Colon (tissue), 2 donors: ENCODE data around the gene OXCT1.
"Not testable (repeated sequence)": the region's sequence is repeated elsewhere in the genome, so short reads cannot be mapped to it uniquely, and the experiment has no call there.

Source experiments
- FAIRE-seq: peaks from 2 replicates; lab custom pipeline; 2012; peaks lifted over from hg19 to GRCh38; lab: Jason Lieb, UNC
- donor health status: control.
- donor health status: control.

The OXCT1 gene

GRCh38 chr5:41772056-41772455 lies 98.2 kb downstream of the OXCT1 start:
- FAIRE-seq, result no peak

DNA sequence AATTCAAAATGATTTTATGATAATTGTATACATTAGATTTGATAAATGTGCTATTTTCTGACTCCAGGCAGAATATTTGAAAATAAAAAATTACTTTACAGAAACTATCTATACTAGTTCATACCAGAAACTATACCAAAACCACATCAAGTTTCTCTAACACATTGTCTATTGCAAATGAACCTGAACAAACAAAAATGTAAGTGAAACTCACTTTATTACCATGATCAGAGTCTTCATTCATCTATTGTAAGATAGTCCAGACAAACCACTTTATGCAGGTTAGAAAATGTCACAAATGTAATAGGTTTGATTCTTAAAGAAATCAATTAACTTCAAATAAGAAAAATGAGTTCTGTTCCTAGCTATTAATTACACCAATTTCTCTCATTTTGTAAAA lies 99.4 kb downstream of the OXCT1 start:
- peak; percentile 24 for FAIRE-seq

DNA sequence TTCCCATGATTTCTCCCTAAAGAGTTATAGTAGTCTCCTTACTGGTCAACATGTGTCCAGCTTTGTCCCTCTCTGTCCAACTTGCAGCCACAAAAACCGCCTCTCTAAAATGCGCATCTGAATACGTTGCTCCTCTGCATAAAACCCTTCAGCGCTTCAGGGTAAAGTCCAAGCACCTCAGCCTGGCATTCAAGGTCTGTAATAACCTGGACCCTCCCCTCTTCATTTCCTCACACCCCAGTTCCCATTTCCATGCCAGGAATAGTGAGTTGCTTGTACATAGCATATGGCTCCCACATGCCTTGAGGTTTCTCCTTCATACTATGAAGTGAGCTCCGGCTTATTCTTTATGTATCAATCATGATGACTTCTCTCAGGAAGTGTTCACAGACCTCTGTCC lies 101.5 kb downstream of the OXCT1 start:
- FAIRE-seq, result no peak

GRCh38 chr5:41764650-41765049 lies 105.6 kb downstream of the OXCT1 start:
- no peak for FAIRE-seq

DNA sequence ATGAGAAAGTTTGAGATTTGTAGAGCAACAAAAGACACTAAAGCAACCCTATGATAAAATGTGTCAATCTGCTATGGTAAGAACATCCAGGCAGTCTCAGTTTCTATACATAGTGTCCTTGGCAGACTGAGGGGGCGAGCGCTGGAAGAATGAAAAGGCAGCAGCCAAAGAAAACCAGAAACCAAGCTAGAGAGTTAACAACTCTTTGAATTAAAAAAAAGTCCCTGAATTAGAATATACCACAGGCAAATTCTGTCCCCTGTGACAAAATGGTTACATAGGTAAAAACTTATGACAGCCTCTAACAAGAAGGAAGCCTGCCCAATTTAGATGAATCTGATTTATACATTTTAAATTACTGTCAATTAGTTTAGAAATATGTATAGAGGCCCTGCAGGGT lies 106.7 kb downstream of the OXCT1 start:
- no peak for FAIRE-seq

DNA sequence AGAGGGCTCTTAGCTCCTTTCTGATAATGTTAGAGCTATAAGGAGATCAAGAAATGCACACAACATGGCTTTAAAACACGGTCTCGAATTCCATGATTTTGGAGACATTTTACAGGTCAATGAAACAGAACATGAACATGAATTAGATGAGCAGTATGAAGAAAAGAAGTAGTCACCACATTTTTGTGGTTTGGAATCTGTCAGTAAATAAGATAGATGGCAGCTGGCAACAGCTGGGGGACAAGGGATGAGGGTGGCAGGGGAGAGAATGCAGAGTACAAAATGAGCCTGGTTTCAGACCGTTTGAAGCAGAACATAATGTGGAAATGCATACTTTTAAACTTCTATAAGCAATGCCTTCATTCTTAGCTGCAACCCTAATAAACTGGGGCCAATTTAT lies 107.1 kb downstream of the OXCT1 start:
- FAIRE-seq, result no peak

GRCh38 chr5:41762426-41762825 lies 107.8 kb downstream of the OXCT1 start:
- no peak for FAIRE-seq

GRCh38 chr5:41761663-41762062 lies 108.6 kb downstream of the OXCT1 start:
- no peak for FAIRE-seq

DNA sequence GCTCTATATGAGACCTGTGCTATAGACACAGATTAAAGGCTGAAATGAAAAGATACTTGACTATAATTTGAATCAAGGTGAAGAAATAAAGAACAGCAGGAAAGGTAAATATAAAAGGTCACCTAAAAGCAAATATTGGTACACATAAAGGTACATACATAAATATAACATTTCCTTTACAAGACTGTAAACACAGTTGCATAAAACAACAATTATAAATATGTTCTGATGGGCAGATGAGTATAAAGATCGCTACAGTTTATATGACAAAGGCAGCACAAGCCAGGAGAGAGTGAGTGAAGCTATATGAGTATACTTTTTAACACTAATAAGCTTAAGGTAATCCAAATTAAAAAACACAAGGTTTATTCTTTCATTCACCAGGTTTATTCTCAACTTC lies 114.5 kb downstream of the OXCT1 start:
- no peak for FAIRE-seq

- FAIRE-seq, result no peak
Observed at GRCh38 chr5:41754857-41755256, 115.4 kb downstream of the OXCT1 start.

DNA sequence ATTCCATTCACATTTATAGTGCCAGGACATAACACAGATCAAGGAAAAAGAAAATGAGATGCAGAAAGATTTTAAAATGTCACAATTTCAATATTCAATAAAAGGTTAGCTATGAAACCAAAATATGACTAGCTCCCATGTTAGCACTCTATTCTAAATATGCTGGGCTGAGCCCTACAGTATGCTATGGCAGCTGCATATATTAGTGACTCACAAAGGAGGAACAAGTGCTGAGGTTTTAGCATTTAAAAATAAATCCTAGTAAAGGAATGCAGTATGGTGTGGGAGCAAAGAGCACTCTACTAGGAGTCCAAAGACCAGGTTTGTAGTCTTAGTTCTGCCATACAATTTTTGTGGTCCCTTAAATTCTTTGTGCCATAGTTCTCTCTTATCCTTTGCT lies 118.4 kb downstream of the OXCT1 start:
- no peak for FAIRE-seq

- FAIRE-seq, result no peak
Observed at GRCh38 chr5:41748631-41749030, 121.6 kb downstream of the OXCT1 start.

DNA sequence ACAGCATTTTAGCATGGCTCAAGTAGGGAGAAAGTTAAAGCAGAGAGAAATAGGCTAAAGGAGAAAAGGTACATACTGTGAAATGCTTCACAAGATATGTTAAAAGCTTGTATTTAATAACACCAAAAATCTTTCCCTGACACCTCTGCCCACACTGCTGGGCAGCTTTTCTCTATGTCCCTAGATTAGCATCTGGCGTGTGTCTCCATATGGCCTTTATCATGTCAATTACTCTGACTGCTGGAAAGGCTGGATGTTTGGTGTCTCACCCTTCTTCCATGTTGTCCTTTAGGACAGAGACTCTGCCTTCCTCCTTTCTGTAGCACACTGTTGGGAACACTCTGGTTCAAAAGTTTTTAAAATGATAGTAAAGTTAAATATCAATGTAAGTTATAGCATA lies 122.5 kb downstream of the OXCT1 start:
- no peak for FAIRE-seq

DNA sequence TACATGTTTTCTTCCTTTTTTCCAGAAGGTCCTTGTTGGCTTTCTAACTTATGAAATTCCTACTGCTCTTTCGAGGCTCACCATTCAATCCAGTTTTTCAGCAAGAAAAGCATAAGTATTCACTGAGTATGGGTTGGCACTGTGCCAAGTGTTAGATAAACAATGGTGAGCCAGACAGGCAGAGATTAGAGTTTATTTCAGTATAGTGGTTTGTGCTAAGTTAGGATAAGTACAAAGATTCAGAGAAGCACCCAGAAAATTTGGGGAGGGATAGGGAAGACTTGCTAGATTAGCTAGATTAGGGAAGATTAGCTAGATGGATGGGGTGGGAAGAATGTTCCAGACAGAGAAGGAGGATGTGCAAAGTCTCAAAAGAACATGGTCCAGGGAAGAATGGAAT lies 122.9 kb downstream of the OXCT1 start:
- no peak for FAIRE-seq

- FAIRE-seq, result not testable (repeated sequence)
Observed at GRCh38 chr5:41742608-41743007, 127.6 kb downstream of the OXCT1 start.

GRCh38 chr5:41738710-41739354 lies 131.4 kb downstream of the OXCT1 start:
- FAIRE-seq, result no peak

DNA sequence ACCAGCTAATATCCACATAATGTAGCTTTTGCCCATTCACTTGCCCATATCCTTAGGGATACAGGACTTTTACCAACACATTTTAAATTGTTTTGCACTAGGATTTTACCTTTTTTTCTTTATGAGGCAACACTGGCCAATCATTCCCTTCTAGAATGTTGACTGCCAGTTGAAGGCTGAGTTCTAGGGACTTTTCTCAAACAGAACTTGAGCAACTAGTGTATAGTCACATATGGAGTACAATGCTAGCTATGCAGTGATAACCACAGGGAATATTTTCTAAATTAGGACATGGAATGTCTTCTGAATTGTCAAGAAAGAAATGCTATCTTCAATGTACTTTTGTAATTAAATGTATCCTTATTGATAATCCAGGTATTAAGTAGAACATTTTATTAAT lies 133.6 kb downstream of the OXCT1 start:
- no peak for FAIRE-seq

DNA sequence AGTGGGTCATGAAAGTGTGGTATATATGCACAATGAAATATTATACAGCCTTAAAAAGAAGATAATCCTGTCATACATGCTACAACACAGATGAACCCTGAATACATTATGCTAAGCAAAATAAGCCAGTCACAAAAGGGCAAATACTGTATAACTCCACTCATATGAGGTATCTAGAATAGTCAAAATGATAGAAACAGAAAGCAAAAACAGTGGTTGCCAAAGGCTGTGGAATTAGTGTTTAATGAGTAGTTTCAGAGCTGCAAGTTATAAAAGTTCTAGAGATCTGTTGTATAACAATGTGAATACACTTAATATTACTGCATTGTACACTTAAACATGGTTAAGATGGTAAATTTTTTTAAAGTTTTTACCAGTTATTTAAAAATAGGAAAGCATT lies 135.0 kb downstream of the OXCT1 start:
- FAIRE-seq, result no peak

DNA sequence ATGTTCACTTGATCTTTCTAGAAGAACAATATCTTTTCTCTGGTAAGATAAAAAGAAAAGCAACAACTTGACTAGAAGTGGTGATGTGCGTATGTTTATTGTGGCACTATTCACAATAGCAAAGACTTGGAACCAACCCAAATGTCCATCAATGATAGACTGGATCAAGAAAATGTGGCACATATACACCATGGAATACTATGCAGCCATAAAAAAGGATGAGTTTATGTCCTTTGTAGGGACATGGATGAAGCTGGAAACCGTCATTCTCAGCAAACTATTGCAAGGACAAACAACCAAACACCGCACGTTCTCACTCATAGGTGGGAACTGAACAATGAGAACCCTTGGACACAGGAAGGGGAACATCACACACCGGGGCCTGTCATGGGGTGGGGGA lies 140.8 kb downstream of the OXCT1 start:
- FAIRE-seq, result not testable (repeated sequence)

GRCh38 chr5:41728281-41728680 lies 141.9 kb downstream of the OXCT1 start:
- FAIRE-seq, result no peak

GRCh38 chr5:41722359-41722950 lies 147.8 kb downstream of the OXCT1 start:
- FAIRE-seq, result no peak

DNA sequence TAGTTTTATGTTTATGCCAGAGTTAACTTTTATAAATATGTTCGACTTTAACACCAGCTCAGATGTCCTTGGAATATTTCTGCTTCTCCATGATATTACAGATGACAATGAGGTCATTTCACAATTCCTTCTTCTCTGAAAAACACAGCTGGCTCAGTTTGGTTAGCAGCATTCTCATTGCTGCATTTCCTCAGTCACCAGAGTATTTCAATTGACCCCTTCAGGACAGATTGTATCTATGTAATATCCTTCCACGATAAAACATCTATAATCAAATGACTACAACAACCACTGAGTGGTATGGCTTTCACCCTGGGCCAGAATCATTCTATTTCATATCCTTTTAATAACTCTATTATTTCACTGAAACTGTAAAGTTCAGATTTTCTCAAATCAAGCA lies 148.7 kb downstream of the OXCT1 start:
- no peak for FAIRE-seq

DNA sequence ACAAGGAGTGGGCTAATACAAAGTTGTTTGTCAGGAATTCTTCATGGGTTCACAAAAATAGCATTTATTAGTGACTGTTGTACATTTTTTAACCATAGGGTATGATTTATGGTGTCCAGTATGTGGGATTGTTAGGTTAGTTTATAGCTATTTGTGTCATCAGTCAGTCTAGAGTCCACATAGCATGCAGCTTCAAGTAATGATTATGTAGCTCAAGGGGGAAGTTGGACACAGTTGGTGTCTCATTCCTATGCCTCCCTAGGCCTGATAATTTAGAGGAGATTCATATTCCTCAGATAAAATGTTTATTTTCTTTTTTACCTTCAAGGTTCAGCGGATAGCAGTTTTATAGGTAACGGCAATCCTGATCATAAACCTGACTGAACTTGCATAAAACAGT lies 153.8 kb downstream of the OXCT1 start:
- FAIRE-seq, result no peak

DNA sequence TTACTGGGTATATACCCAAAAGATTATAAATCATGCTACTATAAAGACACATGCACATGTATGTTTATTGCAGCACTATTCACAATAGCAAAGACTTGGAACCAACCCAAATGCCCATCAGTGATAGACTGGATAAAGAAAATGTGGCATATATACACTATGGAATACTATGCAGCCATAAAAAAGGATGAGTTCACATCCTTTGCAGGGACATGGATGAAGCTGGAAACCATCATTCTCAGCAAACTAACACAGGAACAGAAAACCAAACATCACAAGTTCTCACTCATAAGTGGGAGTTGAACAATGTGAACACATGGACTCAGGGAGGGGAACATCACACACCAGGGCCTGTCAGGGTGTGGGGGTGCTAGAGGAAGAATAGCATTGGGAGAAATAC lies 155.8 kb downstream of the OXCT1 start:
- FAIRE-seq, result not testable (repeated sequence)

GRCh38 chr5:41708604-41708940 lies 161.7 kb downstream of the OXCT1 start:
- FAIRE-seq, result no peak
